Lower lobe of right lung (tissue), 2 donors: Measurements from ENCODE around the gene ARHGEF11. TPM values are rescaled to one million over a fixed set of nuclear protein-coding genes. Genes with fewer than 3 reads are reported as not detected.
A peak's percentile ranks its signal among the peaks of the same experiment; 100 is the strongest.

Experiments
- ATAC-seq, 2 donors: fragments of 200-7000 bp; cut with Tn5 transposase; one replicate each; pipeline ENCODE4 v1.9.1; 2020 to 2022; ENCODE audit warnings: mild to moderate bottlenecking in 2 of 2, moderate library complexity in 2 of 2
- DNase-seq: peaks from one replicate; pipeline ENCODE4 v3.0.0-alpha.2; 2020
- H3K27ac ChIP-seq: fragments of 200-600 bp; one replicate; pipeline ENCODE4 v1.8.0; 2022
- H3K27me3 ChIP-seq: fragments of 200-600 bp; one replicate; pipeline ENCODE4 v1.8.0; 2022; ENCODE audit warnings: low read depth
- H3K36me3 ChIP-seq: fragments of 200-600 bp; one replicate; pipeline ENCODE4 v1.8.0; 2022; ENCODE audit warnings: mild to moderate bottlenecking
- H3K4me1 ChIP-seq: fragments of 200-600 bp; one replicate; pipeline ENCODE4 v1.8.0; 2022
- H3K4me3 ChIP-seq: fragments of 200-600 bp; one replicate; pipeline ENCODE4 v1.8.0; 2022; ENCODE audit warnings: mild to moderate bottlenecking
- H3K9me3 ChIP-seq: fragments of 200-600 bp; one replicate; pipeline ENCODE4 v1.8.0; 2022
- CTCF ChIP-seq: fragments of 200-600 bp; IDR thresholded peaks from one replicate; pipeline ENCODE4 v1.8.0; 2022; ENCODE audit warnings: antibody characterized with exemption, mild to moderate bottlenecking
- intact Hi-C: fragments of 100-400 bp; cut with DNase I; formaldehyde crosslinking; loops from one replicate; pipeline ENCODE4 v1.11.0; 2022
- total RNA-seq: library from RNA; stranded (reverse); fragmentation: NEBNext Ultra II Directional; extraction: Animal tissue kit (Norgen Biotek cat#: 25700); gene quantifications from one replicate; pipeline ENCODE4 v1.2.1, GENCODE V29; 2021
- donor health status: DM: no; HTN: yes; CAD: no; lungs with severe emphysema.

The ARHGEF11 gene
- total RNA-seq, 1 donor from 2014 or later, result 54.5 TPM

- Histone ChIP-seq H3K27me3 (no peaks in the 10 kb centered on the region), H3K4me1 (peaks cover 4% of the 10 kb centered on the region), H3K36me3 (no peaks in the 10 kb centered on the region), H3K4me3 (no peak overlapping the region), H3K9me3 (peaks cover 7% of the 10 kb centered on the region), H3K27ac (no peak overlapping the region)
- ATAC-seq, result no peak
- DNase-seq, result no peak
- TF ChIP-seq CTCF, result no peak
- intact Hi-C loops, result no loop called here
Measured at GRCh38 chr1:157050836-157051235, 5.3 kb upstream of the ARHGEF11 start.

GRCh38 chr1:157047062-157047410, 1.5 kb upstream of the ARHGEF11 start:
- peak overlapping the region; percentile 89 for H3K27ac ChIP-seq
- peaks cover under 1% of the 10 kb centered on the region for H3K9me3 ChIP-seq
- DNase-seq (no peak), ATAC-seq (no peak)
- no peaks in the 10 kb centered on the region for H3K36me3 ChIP-seq
- peaks cover 36% of the 10 kb centered on the region for H3K4me1 ChIP-seq
- no peak overlapping the region for H3K4me3 ChIP-seq
- no peak for TF ChIP-seq CTCF
- H3K27me3 ChIP-seq, result no peaks in the 10 kb centered on the region
- intact Hi-C loops, result no loop called here

DNA sequence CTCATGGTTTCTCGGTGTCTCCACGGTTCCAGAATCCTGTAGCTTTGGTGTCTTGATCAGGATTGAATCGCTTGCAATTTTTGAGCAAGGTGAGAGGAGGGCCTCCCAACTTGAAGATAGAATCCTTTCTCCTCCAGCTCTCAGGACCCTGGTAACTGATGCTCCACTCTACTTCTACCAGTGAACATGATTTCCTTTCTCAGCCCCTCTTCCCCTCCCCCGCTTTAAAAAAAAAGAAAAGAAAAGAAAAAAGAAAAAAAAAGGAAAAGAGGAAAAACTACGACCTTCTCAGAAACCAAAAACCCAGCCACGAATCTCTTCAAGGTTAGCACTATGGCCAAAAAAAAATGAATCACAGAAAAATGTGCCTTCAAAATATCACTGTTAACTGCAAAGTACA, 1.2 kb downstream of the ARHGEF11 start:
- H3K27me3 ChIP-seq, result no peaks in the 10 kb centered on the region
- H3K27ac ChIP-seq, result no peak overlapping the region
- no peak for TF ChIP-seq CTCF
- no peaks in the 10 kb centered on the region for H3K36me3 ChIP-seq
- ATAC-seq, result no peak
- H3K9me3 ChIP-seq, result no peaks in the 10 kb centered on the region
- DNase-seq, result no peak
- intact Hi-C loops, result no loop called here
- peak overlapping the region; percentile 69 for H3K4me3 ChIP-seq
- peaks cover 58% of the 10 kb centered on the region for H3K4me1 ChIP-seq

DNA sequence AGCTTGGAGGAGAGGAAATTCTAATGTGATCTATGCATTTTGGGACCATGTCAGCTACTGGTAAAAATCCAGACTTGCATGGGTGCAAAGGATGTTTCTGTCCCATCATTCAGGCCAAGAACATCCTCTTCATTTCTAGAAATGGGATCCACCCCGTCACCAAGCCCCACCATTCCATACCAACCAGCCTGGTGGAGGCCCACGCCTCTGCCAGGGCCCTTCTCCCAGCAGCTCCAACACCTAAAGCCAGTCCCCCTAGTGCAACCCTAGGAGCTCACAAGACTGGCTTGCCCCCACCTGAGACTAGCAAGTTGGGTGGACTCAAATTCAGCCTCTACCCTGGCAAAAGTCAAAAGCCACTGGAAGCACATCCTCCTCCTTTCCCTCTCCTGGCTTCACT, 1.9 kb downstream of the ARHGEF11 start:
- peak overlapping the region; percentile 69 for H3K4me3 ChIP-seq
- DNase-seq (no peak), ATAC-seq (no peak)
- no peak overlapping the region for H3K27ac ChIP-seq
- intact Hi-C loops, result no loop called here
- H3K27me3 ChIP-seq, result no peaks in the 10 kb centered on the region
- no peak for TF ChIP-seq CTCF
- H3K4me1 ChIP-seq, result peaks cover 58% of the 10 kb centered on the region
- H3K36me3 ChIP-seq, result no peaks in the 10 kb centered on the region
- no peaks in the 10 kb centered on the region for H3K9me3 ChIP-seq

DNA sequence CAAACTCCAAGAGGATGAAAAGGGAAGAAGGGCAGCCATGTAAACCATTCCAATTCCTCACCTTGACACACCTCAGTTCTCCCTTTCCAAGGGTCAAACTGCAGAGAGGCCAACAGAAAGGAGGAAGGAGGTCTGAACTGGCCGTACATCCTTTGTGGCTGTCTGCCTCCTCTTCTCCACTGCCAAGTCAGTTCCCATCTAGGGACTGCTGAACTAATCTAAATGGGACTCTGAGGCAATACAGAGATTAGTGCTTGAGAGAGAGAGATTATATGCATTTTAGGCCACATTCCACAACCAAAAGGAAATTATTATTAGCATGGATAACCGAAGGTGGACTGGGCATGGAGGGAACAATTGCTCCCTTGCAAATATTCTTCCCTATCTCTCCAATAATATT, 2.7 kb downstream of the ARHGEF11 start:
- intact Hi-C loops, result no loop called here
- no peak for TF ChIP-seq CTCF
- peak overlapping the region; percentile 69 for H3K4me3 ChIP-seq

DNA sequence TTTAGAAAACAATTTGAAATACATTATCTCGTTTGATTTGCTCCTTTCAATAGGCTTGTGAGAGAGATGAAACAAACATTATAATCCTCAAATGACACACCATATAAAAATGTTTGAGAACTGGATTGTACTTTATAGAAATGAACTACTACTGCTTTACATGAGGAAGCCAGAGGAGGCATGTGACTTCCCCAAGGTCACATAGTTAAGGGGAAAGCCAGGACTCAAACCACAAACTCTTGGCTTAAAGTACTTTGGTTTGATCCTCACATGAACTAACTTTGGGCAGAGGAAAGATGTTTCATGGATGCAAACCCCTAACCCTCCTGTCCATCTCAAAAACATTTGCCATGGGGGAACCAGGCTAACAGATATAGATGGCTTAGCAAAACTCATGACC, 4.7 kb downstream of the ARHGEF11 start:
- intact Hi-C loops, result no loop called here
- DNase-seq (no peak), ATAC-seq (no peak)
- H3K9me3 ChIP-seq, result no peaks in the 10 kb centered on the region
- H3K4me1 ChIP-seq, result peaks cover 54% of the 10 kb centered on the region
- no peak for TF ChIP-seq CTCF
- no peaks in the 10 kb centered on the region for H3K36me3 ChIP-seq
- H3K27me3 ChIP-seq, result no peaks in the 10 kb centered on the region
- H3K4me3 ChIP-seq, result no peak overlapping the region
- no peak overlapping the region for H3K27ac ChIP-seq

More for the DNA sequence above, 2.7 kb downstream of the ARHGEF11 start:
- Histone ChIP-seq H3K4me1 (peaks cover 58% of the 10 kb centered on the region), H3K27me3 (no peaks in the 10 kb centered on the region), H3K36me3 (no peaks in the 10 kb centered on the region), H3K9me3 (no peaks in the 10 kb centered on the region), H3K27ac (no peak overlapping the region)
- ATAC-seq (no peak), DNase-seq (no peak)
